Right ventricle myocardium inferior (tissue), 1 donor: ENCODE data around the gene ARHGAP26. TPM values are rescaled to one million over a fixed set of nuclear protein-coding genes. Genes with fewer than 3 reads are reported as not detected.
"Not testable (repeated sequence)": the region's sequence is repeated elsewhere in the genome, so short reads cannot be mapped to it uniquely, and the experiment has no call there.

Experiments
- ATAC-seq: fragments of 200-7000 bp; cut with Tn5 transposase; one replicate; pipeline ENCODE4 v1.9.1; 2020; ENCODE audit warnings: mild to moderate bottlenecking, moderate library complexity
- DNase-seq: peaks from one replicate; pipeline ENCODE4 v3.0.0; 2021; ENCODE audit errors: missing footprints
- intact Hi-C: fragments of 100-400 bp; cut with DNase I; formaldehyde crosslinking; loops from one replicate; pipeline ENCODE4 v1.11.0; 2022
- total RNA-seq: library from RNA; stranded (reverse); fragmentation: NEBNext Ultra II Directional; extraction: Animal tissue kit (Norgen Biotek cat#: 25700); gene quantifications from one replicate; pipeline ENCODE4 v1.2.1, GENCODE V29; 2021
- donor health status: DM: no; HTN: yes; CAD: no; lungs with severe emphysema.

The ARHGAP26 gene
- total RNA-seq, 1 donor from 2014 or later: 29.8 TPM

GRCh38 chr5:143108498-143109128 lies 338.4 kb downstream of the ARHGAP26 start:
- ATAC-seq (peak; percentile 38), DNase-seq (no peak)
- intact Hi-C loops: loop anchor here (5.0 to 10.0 kb wide), 2 partner anchors 99 to 716 kb away; no protein-coding TSS in a partner anchor

- ATAC-seq: no peak
- intact Hi-C loops: no loop called here
- no peak for DNase-seq
Observed at GRCh38 chr5:143110591-143110990, 340.4 kb downstream of the ARHGAP26 start.

GRCh38 chr5:143111799-143112198 lies 341.6 kb downstream of the ARHGAP26 start:
- DNase-seq: no peak
- ATAC-seq: no peak
- intact Hi-C loops: no loop called here

- no peak for ATAC-seq
Observed at GRCh38 chr5:143113461-143113860, 343.3 kb downstream of the ARHGAP26 start.

GRCh38 chr5:143114481-143114880 lies 344.3 kb downstream of the ARHGAP26 start:
- intact Hi-C loops: no loop called here
- ATAC-seq (no peak), DNase-seq (no peak)

More at GRCh38 chr5:143113461-143113860, 343.3 kb downstream of the ARHGAP26 start:
- intact Hi-C loops: no loop called here
- DNase-seq: no peak

- DNase-seq: no peak
- ATAC-seq: no peak
- intact Hi-C loops: no loop called here
Observed at GRCh38 chr5:143115381-143115780, 345.2 kb downstream of the ARHGAP26 start.

- peak; percentile 32 for ATAC-seq
- no peak for DNase-seq
- intact Hi-C loops: no loop called here
Observed at GRCh38 chr5:143116814-143117213, 346.6 kb downstream of the ARHGAP26 start.

GRCh38 chr5:143117821-143118220 lies 347.6 kb downstream of the ARHGAP26 start:
- no peak for ATAC-seq
- intact Hi-C loops: no loop called here
- no peak for DNase-seq

GRCh38 chr5:143118222-143118621 lies 348.0 kb downstream of the ARHGAP26 start:
- ATAC-seq (no peak), DNase-seq (no peak)
- intact Hi-C loops: no loop called here

- DNase-seq, intact Hi-C loops, ATAC-seq: not testable (repeated sequence)
Observed at GRCh38 chr5:143118818-143119217, 348.6 kb downstream of the ARHGAP26 start.

GRCh38 chr5:143119291-143119769 lies 349.2 kb downstream of the ARHGAP26 start:
- intact Hi-C loops: no loop called here
- DNase-seq: no peak
- ATAC-seq: no peak

GRCh38 chr5:143119881-143120341 lies 349.7 kb downstream of the ARHGAP26 start:
- ATAC-seq: no peak
- intact Hi-C loops: no loop called here
- DNase-seq: no peak

- intact Hi-C loops: no loop called here
- no peak for ATAC-seq
- DNase-seq: no peak
Observed at GRCh38 chr5:143120460-143121134, 350.4 kb downstream of the ARHGAP26 start.

GRCh38 chr5:143121135-143121475 lies 350.9 kb downstream of the ARHGAP26 start:
- DNase-seq: no peak
- intact Hi-C loops: no loop called here
- ATAC-seq: no peak

GRCh38 chr5:143124593-143124992 lies 354.4 kb downstream of the ARHGAP26 start:
- DNase-seq: no peak
- no peak for ATAC-seq
- intact Hi-C loops: no loop called here

GRCh38 chr5:143126174-143127019 lies 356.2 kb downstream of the ARHGAP26 start:
- DNase-seq (no peak), ATAC-seq (no peak)
- intact Hi-C loops: loop anchor here (5.0 kb wide), 1 partner anchor 276 kb away; the partner anchor contains the start of gene NR3C1

- ATAC-seq (peak; percentile 28), DNase-seq (no peak)
- intact Hi-C loops: loop anchor here (5.0 kb wide), 1 partner anchor 274 kb away; the partner anchor contains the start of gene NR3C1
Observed at GRCh38 chr5:143128412-143129071, 358.4 kb downstream of the ARHGAP26 start.

- ATAC-seq: no peak
- intact Hi-C loops: loop anchor here (5.0 kb wide), 1 partner anchor 273 kb away; the partner anchor contains the start of gene NR3C1
- no peak for DNase-seq
Observed at GRCh38 chr5:143129203-143129602, 359.0 kb downstream of the ARHGAP26 start.
